MM.1S (cell line): ENCODE measurements around the gene PIGC.
A peak's percentile ranks its signal among the peaks of the same experiment; 100 is the strongest.

Experiments
- CTCF ChIP-seq: fragments of 300-600 bp; sonication (generic); IDR thresholded peaks from 2 replicates; pipeline ENCODE4 v1.5.1; 2016; ENCODE audit warnings: antibody characterized with exemption, low read length, mixed read lengths
- EZH2 ChIP-seq: fragments of 300-600 bp; sonication (generic); optimal IDR thresholded peaks from 2 replicates; pipeline ENCODE3; 2017; ENCODE audit warnings: low read depth, mild to moderate bottlenecking, antibody characterized with exemption, low read length, mixed read lengths
- EZH2phosphoT487 ChIP-seq: fragments of 300-600 bp; sonication (generic); IDR thresholded peaks from 2 replicates; pipeline ENCODE4 v1.6.1; 2018; ENCODE audit warnings: antibody characterized with exemption, low read length

GRCh38 chr1:172449585-172450523 is 6.0 kb upstream of the PIGC start:
- TF ChIP-seq CTCF (peak; percentile 96), EZH2 (no peak), EZH2phosphoT487 (no peak)
